OCI-LY3 (cell line): Measurements from ENCODE around the gene ZNF608.

Source experiments
- EZH2phosphoT487 ChIP-seq: fragments of 200-600 bp; shearing (Covaris generic); IDR thresholded peaks from 2 replicates; pipeline ENCODE4 v1.6.1; 2018; ENCODE audit warnings: antibody characterized with exemption, mixed run types, low read depth
- TF ChIP-seq, protein P1 (sequence below): fragments of 200-600, 300-600 bp; sonication (generic); IDR thresholded peaks from 2 replicates; pipeline ENCODE4 v1.5.1; 2014; ENCODE audit warnings: antibody characterized with exemption, low read length, low read depth

DNA sequence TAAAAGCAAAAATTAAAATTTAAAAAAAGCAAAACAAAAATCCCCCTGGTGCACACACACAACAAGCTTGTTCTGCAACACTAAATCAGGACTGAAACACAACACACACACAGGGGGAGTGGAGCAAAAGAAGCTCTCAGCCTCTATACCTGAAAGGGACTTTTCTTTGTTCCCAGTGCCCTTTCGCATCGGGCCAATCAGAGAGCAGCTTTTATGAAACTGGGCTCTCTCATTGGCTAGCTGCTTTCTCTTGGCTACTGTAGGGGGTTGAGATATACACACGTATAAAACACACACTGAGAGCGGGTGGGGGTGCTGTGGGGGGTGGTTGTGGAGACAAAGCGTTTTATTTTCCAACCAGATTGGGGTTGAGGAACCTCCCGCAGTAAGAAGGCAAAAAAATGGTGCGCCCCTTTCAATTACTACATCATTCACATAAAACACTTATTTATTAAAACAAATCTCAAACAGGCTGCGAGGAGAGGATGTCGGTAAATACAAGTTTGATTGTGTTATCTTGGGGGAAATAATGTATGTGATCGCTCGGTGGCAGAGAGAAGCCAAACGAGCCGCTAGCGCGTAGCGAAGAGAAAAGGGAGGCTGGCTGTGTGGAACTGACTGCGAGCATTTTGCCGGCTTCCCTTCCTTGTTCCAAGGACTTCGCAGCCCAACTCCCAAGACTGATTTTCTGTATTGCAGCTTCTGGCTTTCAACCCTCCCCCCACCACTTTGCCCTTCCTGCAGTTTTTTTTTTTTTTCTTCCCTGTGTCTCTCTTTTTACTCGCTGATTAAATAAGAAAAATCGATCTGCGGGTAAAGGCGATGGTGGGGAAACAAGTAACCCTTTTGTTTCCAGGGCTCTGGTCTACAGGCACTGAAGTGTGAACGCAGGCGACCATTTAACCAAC lies 2.5 kb upstream of the ZNF608 start:
- TF ChIP-seq, protein P1, sequence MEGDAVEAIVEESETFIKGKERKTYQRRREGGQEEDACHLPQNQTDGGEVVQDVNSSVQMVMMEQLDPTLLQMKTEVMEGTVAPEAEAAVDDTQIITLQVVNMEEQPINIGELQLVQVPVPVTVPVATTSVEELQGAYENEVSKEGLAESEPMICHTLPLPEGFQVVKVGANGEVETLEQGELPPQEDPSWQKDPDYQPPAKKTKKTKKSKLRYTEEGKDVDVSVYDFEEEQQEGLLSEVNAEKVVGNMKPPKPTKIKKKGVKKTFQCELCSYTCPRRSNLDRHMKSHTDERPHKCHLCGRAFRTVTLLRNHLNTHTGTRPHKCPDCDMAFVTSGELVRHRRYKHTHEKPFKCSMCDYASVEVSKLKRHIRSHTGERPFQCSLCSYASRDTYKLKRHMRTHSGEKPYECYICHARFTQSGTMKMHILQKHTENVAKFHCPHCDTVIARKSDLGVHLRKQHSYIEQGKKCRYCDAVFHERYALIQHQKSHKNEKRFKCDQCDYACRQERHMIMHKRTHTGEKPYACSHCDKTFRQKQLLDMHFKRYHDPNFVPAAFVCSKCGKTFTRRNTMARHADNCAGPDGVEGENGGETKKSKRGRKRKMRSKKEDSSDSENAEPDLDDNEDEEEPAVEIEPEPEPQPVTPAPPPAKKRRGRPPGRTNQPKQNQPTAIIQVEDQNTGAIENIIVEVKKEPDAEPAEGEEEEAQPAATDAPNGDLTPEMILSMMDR, result no peak
- no peak for TF ChIP-seq EZH2phosphoT487
